ENCODE measurements around the gene NAALADL2. TPM values are rescaled to one million over a fixed set of nuclear protein-coding genes. Genes with fewer than 3 reads are reported as not detected.
"Not testable (repeated sequence)": the region's sequence is repeated elsewhere in the genome, so short reads cannot be mapped to it uniquely, and the experiment has no call there.

The NAALADL2 gene
- total RNA-seq, 1 donor, result 23.5 TPM

- H3K9me3 ChIP-seq (ENCODE audit: low read depth, low read length), result no peaks in the 10 kb centered on the region
- H3K36me3 ChIP-seq (ENCODE audit: insufficient read depth, low read length), result no peaks in the 10 kb centered on the region
- H3K4me3 ChIP-seq (ENCODE audit: insufficient read depth, low read length), result no peak overlapping the region
- DNase-seq (ENCODE audit: insufficient read length, low spot score, missing footprints), result no peak
- TF ChIP-seq, protein P1, sequence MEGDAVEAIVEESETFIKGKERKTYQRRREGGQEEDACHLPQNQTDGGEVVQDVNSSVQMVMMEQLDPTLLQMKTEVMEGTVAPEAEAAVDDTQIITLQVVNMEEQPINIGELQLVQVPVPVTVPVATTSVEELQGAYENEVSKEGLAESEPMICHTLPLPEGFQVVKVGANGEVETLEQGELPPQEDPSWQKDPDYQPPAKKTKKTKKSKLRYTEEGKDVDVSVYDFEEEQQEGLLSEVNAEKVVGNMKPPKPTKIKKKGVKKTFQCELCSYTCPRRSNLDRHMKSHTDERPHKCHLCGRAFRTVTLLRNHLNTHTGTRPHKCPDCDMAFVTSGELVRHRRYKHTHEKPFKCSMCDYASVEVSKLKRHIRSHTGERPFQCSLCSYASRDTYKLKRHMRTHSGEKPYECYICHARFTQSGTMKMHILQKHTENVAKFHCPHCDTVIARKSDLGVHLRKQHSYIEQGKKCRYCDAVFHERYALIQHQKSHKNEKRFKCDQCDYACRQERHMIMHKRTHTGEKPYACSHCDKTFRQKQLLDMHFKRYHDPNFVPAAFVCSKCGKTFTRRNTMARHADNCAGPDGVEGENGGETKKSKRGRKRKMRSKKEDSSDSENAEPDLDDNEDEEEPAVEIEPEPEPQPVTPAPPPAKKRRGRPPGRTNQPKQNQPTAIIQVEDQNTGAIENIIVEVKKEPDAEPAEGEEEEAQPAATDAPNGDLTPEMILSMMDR (IDR thresholded peaks at IDR 0.05; ENCODE audit: extremely low read depth, low read depth, low read length), result no peak
- H4K20me1 ChIP-seq (ENCODE audit: insufficient read depth, low read length), result no peaks in the 10 kb centered on the region
- H2AFZ ChIP-seq (ENCODE audit: low read length), result peak overlapping the region; percentile 23
- no peaks in the 10 kb centered on the region for H3K79me2 ChIP-seq (ENCODE audit: insufficient read depth, low read length)
- H3K4me1 ChIP-seq (ENCODE audit: insufficient read depth, low read length), result no peaks in the 10 kb centered on the region
- no peak overlapping the region for H3K27ac ChIP-seq (ENCODE audit: low read depth, low read length)
- H3K4me2 ChIP-seq (ENCODE audit: insufficient read depth, low read length), result no peak overlapping the region
- no peaks in the 10 kb centered on the region for H3K27me3 ChIP-seq (ENCODE audit: insufficient read depth, low read length)
Measured at GRCh38 chr3:175447521-175447920, 588.4 kb downstream of the NAALADL2 start.

DNA sequence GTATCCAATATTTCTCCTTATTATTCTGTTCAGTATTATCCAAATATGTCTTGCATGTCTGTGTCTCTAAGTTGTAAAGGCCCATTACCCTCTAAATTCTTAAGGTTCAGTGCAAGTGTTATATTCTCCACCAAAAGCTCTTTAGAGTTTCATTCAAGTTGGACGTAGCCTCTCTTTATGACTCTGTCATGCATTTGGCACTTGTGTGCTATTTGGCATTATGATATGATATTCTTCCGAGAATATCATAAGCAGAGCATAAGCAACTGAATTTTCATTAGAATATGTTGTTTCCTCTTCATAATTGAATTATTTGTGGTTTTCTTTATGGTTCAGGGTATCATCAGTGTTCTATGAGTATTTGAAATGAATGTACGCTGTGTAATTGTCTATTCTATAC is 594.2 kb downstream of the NAALADL2 start:
- no peaks in the 10 kb centered on the region for H3K9me3 ChIP-seq (ENCODE audit: low read depth, low read length)
- no peaks in the 10 kb centered on the region for H3K27me3 ChIP-seq (ENCODE audit: insufficient read depth, low read length)
- H3K4me2 ChIP-seq (ENCODE audit: insufficient read depth, low read length), result no peak overlapping the region
- TF ChIP-seq, protein P1 (IDR thresholded peaks at IDR 0.05; ENCODE audit: extremely low read depth, low read depth, low read length), result no peak
- no peak overlapping the region for H3K4me3 ChIP-seq (ENCODE audit: insufficient read depth, low read length)
- DNase-seq (ENCODE audit: insufficient read length, low spot score, missing footprints), result no peak
- no peak overlapping the region for H3K27ac ChIP-seq (ENCODE audit: low read depth, low read length)
- H4K20me1 ChIP-seq (ENCODE audit: insufficient read depth, low read length), result no peaks in the 10 kb centered on the region
- no peak overlapping the region for H2AFZ ChIP-seq (ENCODE audit: low read length)
- no peaks in the 10 kb centered on the region for H3K4me1 ChIP-seq (ENCODE audit: insufficient read depth, low read length)
- H3K36me3 ChIP-seq (ENCODE audit: insufficient read depth, low read length), result no peaks in the 10 kb centered on the region
- H3K79me2 ChIP-seq (ENCODE audit: insufficient read depth, low read length), result no peaks in the 10 kb centered on the region

- TF ChIP-seq, protein P1 (IDR thresholded peaks at IDR 0.05; ENCODE audit: extremely low read depth, low read depth, low read length), result no peak
- H3K9me3 ChIP-seq (ENCODE audit: low read depth, low read length), result no peaks in the 10 kb centered on the region
- DNase-seq (ENCODE audit: insufficient read length, low spot score, missing footprints), result no peak
- no peak overlapping the region for H3K27ac ChIP-seq (ENCODE audit: low read depth, low read length)
- no peaks in the 10 kb centered on the region for H3K27me3 ChIP-seq (ENCODE audit: insufficient read depth, low read length)
- H3K79me2 ChIP-seq (ENCODE audit: insufficient read depth, low read length), result no peaks in the 10 kb centered on the region
- no peak overlapping the region for H3K4me2 ChIP-seq (ENCODE audit: insufficient read depth, low read length)
- no peak overlapping the region for H3K4me3 ChIP-seq (ENCODE audit: insufficient read depth, low read length)
- no peaks in the 10 kb centered on the region for H3K4me1 ChIP-seq (ENCODE audit: insufficient read depth, low read length)
- no peaks in the 10 kb centered on the region for H4K20me1 ChIP-seq (ENCODE audit: insufficient read depth, low read length)
- H3K36me3 ChIP-seq (ENCODE audit: insufficient read depth, low read length), result no peaks in the 10 kb centered on the region
- H2AFZ ChIP-seq (ENCODE audit: low read length), result no peak overlapping the region
Measured at GRCh38 chr3:175456466-175456865, 597.3 kb downstream of the NAALADL2 start.

DNA sequence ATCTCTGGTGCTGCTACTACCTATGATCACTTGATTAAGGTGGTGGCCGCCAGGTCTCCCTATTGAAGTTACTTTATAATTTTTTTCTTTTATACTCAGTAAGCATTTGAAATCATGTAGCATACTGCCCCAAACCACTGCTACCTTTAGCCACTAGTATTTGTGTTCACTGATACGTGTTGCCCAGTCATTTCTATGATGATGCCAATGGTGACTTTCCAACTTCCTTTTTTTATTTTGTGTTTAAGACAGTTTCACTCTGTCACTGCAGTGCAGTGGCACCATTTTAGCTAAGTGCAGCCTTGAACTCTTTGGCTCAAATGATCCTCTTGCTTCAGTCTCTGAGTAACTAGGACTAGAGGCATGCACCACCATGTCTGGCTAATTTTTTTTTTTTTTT is 598.2 kb downstream of the NAALADL2 start:
- no peaks in the 10 kb centered on the region for H3K27me3 ChIP-seq (ENCODE audit: insufficient read depth, low read length)
- H3K4me1 ChIP-seq (ENCODE audit: insufficient read depth, low read length), result no peaks in the 10 kb centered on the region
- no peaks in the 10 kb centered on the region for H3K36me3 ChIP-seq (ENCODE audit: insufficient read depth, low read length)
- no peaks in the 10 kb centered on the region for H3K79me2 ChIP-seq (ENCODE audit: insufficient read depth, low read length)
- no peak overlapping the region for H2AFZ ChIP-seq (ENCODE audit: low read length)
- TF ChIP-seq, protein P1 (IDR thresholded peaks at IDR 0.05; ENCODE audit: extremely low read depth, low read depth, low read length), result no peak
- no peak overlapping the region for H3K27ac ChIP-seq (ENCODE audit: low read depth, low read length)
- no peaks in the 10 kb centered on the region for H4K20me1 ChIP-seq (ENCODE audit: insufficient read depth, low read length)
- DNase-seq (ENCODE audit: insufficient read length, low spot score, missing footprints), result no peak
- H3K4me3 ChIP-seq (ENCODE audit: insufficient read depth, low read length), result no peak overlapping the region
- no peaks in the 10 kb centered on the region for H3K9me3 ChIP-seq (ENCODE audit: low read depth, low read length)
- H3K4me2 ChIP-seq (ENCODE audit: insufficient read depth, low read length), result no peak overlapping the region

- not testable (repeated sequence) for H2AFZ ChIP-seq (ENCODE audit: low read length)
Measured at GRCh38 chr3:175460849-175461399, 601.8 kb downstream of the NAALADL2 start.

More at GRCh38 chr3:175460849-175461399, 601.8 kb downstream of the NAALADL2 start:
- not testable (repeated sequence) for H3K4me3 ChIP-seq (ENCODE audit: insufficient read depth, low read length); H3K4me2 ChIP-seq (ENCODE audit: insufficient read depth, low read length); H3K79me2 ChIP-seq (ENCODE audit: insufficient read depth, low read length); H3K4me1 ChIP-seq (ENCODE audit: insufficient read depth, low read length); H4K20me1 ChIP-seq (ENCODE audit: insufficient read depth, low read length); H3K27me3 ChIP-seq (ENCODE audit: insufficient read depth, low read length); H3K27ac ChIP-seq (ENCODE audit: low read depth, low read length); H3K36me3 ChIP-seq (ENCODE audit: insufficient read depth, low read length); DNase-seq (ENCODE audit: insufficient read length, low spot score, missing footprints); H3K9me3 ChIP-seq (ENCODE audit: low read depth, low read length)

Measured in osteoblast (primary cell).